ENCODE measurements around the gene SLC44A3.

Gene SLC44A3

DNA sequence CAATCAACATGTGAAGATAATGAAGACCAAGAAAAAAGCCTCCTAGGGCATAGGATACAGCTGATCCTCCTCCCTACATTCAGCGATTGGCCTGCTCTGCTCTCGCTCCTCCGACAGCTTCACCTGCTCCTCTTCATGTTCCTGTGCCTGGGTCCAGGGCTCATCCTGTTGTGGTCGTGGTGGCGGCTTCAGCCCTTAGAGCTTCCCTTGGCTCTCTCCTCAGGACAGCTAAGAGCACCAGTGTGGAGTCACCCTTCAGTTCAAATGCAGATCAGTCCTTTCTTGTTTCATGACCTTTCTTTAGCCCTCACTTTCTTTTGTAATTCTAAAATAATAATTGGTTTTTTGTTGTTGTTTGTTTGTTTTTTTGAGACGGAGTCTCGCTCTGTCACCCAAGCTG, 88.0 kb downstream of the SLC44A3 start:
- DNase-seq (ENCODE audit: low spot score), result no peak

DNA sequence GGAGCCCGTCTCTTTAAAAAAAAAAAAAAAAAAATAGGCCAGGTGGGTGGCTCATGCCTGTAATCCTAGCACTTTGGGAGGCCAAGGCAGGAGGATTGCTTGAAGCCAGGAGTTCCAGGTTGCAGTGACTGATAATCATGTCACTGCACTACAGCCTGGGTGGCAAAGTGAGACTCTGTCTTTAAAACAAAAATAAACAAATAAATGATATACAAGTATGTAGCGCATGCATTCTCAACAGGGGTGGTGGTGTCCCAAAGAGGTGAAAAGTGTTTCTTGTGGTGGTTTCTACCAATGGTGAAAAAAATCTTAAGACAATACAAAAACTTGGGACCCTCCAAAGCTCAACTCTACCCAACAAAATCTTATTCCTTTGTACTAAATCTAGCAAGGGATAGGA, 88.8 kb downstream of the SLC44A3 start:
- no peak for DNase-seq (ENCODE audit: low spot score)

DNA sequence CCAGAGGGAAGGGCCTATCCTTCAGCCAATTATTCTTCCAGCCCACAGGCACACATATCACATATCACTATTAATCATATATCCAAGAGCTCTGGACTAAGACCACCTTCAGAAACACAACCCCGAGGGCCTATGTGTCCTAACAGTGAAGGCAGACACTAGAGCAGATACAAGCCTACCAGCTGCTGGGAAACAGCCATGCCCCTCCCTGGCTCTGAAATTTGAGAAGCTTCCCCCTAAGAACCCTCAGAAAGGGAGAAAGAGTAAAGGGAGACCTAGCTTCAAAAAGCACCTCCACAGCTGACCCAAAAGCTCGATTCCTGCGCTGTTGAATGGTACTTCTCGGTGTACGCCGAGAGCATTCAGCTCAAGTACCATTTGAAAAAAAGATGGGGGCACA, 89.3 kb downstream of the SLC44A3 start:
- no peak for DNase-seq (ENCODE audit: low spot score)

DNA sequence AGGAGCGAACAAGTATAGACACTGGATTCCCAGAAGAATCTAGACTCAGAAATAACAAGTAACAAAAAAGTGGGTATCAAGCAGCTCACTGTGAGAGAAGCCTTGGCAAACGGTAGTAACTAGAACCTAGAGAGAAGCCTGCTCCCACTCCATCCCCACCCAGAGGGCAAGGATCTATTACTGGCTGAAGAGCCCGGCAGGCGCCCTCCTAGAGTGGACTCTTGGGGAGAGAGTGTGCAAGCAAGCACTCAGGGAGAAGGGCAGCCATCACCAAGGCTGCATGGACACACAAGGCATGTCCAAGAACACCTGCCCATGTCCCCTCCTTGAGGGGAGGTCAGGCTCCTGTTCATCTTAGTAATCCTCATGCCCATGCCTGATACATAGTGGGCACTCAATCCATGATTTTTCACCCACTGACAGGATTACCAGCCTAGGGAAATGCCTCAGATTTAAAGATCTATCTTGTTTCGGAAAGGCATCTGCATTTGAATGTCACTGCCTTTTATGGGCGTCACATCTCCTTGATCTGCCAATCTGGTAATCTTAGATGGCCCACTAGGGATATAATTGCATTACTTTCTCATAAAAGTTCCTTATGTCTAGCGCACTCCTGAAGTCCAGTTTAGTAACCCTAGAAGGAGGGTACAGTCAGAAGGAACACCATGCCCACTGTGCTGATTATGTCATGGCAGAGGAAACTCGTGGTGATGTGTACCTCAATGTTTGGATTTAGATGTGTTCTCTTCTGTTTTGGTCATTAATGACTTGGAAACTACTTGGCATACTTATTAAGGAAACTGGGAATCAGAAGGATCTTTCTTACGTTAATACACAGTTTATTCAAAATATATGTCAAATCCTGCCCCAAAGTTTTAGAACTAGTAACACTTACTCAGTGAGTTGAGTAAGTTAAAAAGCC, 92.4 kb downstream of the SLC44A3 start:
- DNase-seq (ENCODE audit: low spot score), result no peak

DNA sequence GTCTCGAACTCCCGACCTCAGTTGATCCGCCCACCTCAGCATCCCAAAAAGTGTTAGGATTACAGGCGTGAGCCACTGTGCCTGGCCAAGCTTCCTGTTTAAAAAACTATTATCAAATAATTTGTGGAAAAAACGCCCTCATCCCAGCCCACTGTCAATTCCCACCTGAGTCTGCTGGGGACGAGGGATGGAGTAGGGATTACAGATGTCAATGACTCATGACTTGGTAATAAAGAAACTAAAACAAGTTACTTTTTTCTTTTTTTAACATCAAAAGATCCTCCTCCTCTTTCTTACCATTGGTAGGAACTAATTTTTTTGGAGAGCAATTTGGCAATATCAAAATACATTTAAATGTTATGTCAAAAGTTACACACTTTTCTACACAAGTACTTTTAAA, 97.1 kb downstream of the SLC44A3 start:
- DNase-seq (ENCODE audit: low spot score), result no peak

DNA sequence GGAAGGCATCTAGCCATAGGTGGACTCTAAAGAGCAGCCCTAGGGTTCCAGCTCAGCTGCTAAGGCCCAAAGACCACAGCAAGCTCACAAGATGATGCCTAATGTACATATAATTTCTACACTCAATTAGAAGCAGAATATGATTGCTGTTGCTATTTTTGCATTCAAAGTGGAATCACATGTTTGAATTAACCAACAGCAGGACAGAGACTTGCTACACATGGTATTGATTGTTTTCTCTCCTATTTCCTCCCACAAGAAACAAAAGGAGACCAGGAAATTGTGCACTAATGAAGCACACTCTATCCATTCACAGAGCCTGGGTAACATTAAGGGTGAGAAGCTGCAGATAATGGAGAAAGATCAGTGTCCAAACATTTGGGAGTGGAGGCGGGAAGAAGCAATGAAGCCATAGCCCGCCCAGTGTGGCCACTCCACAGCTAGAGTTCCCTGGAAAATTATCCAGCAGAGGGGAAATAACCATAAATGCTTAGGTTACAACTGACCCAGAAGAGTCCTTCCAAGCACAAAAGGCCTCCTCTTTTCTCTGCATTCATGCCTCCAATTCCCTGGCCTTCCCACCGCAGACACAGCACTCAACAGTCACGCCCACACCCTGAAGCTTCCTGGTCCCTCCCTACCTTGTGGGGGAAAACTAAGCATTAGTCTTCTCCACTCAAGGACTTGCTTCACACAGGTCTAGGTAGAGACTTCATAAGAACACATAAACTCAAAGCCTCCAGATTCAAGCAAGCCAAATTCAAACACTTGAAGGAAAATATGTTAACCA, 99.3 kb downstream of the SLC44A3 start:
- DNase-seq (ENCODE audit: low spot score), result no peak

DNA sequence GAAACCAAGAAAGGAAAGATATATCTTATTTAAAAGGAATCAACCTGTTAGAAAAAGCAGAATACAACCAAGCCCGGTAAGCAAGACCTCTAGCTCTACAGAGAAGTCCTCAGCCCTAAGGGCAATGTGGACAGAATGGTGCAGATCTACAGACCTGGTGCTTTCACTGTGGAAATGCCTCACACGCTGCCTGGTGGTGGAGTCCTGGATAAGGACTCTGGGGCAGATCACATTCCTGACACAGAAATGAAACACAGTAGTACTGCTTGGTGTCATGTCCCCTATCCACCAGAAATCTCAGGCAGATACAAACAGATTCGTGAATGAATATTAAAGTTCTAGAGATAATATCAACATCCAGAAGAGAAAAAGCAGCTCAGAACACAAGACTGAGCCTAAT, 99.9 kb downstream of the SLC44A3 start:
- DNase-seq (ENCODE audit: low spot score), result no peak

DNA sequence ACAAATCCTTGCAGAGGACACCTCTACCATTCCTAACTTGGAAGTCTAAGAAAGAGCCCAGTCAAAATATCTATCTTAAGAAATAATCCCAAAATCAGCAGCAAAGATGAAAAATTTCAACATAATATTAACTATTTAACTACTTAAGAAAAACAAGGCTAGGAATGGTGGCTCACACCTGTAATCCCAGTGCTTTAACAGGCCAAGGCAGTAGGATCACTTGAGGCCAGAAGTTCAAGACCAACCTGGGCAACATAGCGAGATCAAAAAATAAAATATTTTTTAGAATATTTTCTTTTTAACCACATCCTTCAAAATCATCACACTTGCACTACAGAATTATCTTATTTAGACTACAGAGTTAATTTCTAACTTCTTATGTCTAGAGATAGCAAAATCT, 101.8 kb downstream of the SLC44A3 start:
- DNase-seq (ENCODE audit: low spot score), result no peak

DNA sequence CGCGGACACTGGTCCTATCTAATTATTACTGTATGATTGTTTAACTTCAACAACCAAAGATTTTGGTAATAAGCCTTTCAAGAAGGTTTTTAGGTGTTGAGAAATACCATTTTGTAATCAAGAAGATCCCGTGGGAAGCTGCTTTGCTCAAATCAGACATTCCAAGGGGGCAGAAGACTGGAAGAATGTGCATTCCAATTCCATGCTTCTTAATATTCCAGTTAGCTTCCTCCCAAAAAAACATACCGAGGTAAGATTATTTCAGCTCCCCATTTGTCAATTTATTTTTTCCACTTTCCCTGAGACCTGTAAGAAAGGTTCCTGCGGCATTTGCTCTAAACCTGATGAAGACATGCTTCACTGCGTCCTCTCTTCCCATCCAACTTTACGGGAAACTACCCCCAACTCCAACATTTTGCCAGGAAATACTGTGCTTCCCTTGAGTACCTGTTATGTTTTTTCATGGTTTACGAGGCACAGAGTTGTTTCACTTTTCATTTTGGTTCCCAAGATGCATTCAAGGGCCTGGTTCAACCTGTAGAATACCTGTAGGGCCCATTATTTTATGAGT, 102.7 kb downstream of the SLC44A3 start:
- no peak for DNase-seq (ENCODE audit: low spot score)

DNA sequence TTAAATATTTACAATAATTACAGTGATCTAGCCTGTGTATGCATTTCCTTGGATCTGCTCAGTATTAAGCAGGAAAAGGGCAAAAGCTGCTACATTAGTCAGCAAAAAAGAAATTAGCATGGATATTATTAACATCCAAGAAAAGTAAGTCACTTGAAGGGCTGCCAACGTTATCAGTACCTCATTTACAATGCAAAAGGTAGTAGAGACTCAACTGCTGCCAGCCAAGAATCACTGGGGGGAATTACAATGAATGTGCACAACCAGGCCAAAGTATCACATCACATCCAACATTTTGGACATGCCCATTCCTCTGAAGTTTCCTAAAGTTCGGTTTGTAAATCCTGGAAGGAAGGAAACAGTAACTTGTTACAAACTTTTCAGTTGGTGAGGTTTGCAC, 104.8 kb downstream of the SLC44A3 start:
- DNase-seq (ENCODE audit: low spot score), result no peak

DNA sequence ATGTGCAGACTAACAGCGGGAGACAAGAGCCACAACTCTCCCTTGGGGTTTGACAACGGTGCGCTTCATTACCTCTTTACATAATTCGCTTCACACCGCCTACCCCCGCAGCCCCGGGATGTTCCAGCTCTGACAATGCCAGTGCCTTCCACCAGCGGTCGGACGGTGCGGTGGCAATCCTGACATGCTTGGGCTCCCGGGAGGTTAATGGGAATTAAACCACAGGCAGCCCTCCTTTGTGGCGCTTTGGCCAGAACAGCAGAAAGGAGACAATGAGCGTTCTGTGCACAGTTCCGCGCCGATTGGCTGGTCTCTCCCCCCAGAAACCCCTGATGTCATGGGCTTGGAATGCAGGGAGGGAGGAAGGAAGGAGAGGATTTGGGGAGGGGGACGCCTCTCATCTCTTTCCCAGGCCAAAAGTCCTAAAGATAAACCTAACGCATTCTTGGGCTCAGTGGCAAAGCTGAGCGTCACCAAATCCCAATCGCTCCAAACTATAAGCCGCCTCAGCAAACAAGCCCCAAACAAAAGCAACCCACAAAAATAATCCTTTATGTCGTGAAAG, 105.5 kb downstream of the SLC44A3 start:
- DNase-seq (ENCODE audit: low spot score), result no peak

DNA sequence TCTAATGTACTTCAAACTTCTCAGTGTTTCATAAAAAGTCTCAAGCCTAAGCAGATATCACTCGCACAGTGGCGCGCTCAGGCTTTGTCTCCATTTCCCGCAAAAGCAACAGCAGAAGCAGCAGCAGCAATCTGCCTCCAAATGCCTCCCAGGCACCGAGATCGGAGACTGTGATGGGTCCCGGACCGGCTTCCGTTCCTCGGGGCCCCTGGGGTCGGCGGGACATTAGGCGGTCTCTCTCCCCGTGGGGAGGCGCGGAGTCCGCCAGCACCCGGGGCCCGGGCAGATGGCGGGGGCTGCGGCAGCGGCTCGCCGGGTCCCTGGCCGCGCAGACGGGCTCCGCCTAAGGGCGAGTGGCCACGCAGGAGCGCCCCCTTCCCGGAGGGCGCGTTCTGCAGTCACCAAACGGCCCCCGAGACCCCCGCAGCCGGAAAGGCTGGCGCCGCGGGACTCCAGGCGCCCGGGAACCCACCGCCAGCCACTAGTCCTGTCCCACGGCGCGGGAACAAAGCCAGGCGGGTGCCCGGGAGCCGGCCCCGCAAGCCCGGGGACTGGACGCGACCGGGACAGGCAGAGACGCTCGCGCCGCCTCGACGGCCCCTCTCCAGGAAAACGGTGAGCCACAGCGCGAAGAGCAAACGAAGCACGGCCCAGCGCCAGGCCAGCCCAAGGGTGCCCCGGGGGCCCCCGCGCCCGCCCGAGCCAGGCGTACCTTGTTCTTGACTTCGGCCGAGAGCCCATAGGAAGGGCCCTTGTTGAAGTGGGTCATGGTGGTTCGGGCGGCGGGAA, 106.2 kb downstream of the SLC44A3 start:
- no peak for DNase-seq (ENCODE audit: low spot score)

DNA sequence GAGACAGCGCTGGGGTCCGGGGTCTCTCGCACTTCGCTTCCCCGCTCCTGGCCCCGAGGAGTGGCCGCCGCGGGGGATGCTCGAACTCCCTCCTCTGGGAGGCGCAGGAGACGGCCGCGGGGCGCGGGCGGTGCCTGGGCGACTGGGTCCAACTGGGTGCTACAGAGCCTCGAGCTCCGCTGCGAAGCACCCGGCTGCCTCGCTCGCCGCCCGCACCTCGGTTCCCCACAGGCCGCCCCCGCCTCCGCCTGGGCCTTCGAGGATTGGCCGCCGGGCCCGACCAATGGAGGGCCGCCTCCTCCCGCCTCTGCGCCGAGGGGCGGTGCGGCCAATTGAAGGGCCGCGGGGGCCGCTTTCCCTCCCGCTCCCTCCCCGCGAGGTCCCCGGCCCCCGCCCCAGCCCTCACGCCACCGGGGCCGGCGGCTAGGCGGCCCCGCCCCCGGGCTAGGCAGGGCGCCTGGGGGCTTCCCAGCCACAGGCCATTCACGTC, 106.8 kb downstream of the SLC44A3 start, which contains the start of gene CNN3:
TSS of gene CNN3 (minus strand) at position 196 of the 490 bp plus-strand sequence. CDS start 216 bp downstream, outside the sequence.
- peak; percentile 53 for DNase-seq (ENCODE audit: low spot score)

DNA sequence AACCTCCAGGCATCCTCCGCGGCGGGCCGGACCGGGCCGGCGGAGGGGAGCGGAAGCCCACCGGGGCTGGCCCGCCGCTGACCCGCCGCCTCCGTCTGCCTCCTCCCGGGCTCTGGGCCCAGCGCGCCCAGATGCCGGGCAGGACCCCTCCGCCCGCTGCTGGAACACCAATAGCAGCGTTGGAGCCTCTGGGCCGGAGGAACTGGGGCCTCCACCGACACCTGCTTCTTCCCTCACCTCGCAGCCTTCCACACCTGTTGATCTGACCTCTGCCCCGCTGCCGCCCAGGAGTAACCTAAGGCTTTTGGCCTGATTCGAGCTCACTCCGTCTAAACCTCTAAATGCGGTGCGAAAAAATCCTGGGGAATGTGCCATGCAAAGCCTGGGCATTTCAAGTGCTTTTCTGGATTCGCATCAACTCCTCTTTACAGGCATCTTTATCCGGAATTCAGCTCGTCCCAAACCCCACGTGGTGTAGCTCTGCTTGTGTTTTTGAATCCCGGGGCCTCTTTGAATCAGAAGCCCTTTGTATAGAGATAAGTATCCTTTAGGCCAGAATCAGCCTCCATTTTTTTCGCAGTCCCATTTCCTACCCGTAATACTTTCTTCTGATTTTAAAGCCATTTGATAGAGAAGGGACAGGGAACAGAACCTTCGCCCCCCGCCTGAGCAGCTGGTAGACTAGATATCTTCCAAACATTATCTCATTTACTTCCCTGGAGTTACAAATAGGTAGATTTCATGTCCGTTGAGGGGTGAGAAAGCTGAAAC, 107.4 kb downstream of the SLC44A3 start:
- no peak for DNase-seq (ENCODE audit: low spot score)

DNA sequence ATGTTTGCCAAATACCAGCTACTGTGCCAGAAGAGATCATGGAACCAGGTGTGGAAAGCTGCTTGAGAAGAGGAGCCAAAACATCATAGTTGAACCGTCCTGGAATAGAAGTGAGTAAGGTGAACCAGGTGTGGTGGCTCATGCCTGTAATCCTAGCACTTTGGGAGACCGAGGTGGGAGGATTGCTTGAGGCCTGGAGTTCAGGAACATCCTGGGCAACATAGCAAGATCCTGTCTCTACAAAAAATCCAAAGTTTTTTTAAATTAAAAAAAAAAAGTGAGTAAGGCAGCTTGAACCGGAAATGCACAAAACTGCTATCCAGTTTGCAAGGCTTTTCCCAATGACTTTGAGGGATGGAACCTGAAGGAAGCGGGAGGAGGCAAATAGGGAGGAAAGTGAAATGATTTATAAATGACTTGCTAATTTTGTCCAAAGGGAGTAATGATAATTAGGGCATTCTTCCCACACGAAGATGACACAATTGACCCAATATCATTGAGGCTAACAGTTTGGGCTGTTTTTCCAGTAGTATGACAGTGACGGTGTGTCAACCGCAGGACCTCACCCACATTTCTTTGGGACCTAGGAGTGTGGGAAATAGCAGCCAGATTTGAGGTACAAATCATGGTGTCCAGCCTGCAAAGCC, 108.3 kb downstream of the SLC44A3 start:
- DNase-seq (ENCODE audit: low spot score), result no peak

DNA sequence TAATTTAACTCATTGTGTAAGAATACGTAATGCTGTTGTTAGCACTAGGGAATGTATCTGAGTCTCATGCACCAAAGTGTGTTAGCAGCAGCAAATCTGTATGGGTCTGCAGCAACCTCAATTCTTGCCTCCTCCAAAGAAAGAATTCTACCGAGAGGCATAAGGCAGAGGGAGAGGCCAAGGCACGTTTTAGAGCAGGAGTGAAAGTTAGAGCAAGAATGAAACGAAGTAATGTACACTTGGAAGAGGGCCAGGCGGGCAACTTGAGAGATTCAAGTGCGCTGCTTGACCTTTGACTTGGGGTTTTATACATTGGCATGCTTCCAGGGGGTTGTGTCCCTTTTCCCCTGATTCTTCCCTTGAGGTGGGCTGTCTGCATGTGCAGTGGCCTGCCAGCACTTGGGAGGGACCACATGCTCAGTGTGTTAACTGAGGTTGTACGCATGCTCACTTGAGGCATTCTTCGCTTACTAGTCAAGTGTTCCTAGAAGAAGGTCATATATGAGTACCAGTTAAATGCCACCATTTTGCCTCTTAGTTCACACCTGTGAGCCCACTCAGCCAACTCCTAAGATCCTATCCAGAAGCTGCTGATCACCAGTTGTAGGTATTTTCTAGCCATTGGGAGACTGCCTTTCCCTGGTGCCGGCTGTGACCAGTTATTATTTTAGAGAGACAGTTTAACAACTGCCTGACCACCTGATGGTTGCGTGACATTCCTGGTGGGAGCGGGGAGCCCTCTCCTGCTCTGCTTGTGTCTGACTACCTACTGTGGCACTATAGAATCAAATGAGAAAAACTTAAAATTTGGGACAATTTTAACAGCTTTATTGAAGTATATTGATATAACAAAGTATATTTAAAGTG, 109.4 kb downstream of the SLC44A3 start:
- no peak for DNase-seq (ENCODE audit: low spot score)

DNA sequence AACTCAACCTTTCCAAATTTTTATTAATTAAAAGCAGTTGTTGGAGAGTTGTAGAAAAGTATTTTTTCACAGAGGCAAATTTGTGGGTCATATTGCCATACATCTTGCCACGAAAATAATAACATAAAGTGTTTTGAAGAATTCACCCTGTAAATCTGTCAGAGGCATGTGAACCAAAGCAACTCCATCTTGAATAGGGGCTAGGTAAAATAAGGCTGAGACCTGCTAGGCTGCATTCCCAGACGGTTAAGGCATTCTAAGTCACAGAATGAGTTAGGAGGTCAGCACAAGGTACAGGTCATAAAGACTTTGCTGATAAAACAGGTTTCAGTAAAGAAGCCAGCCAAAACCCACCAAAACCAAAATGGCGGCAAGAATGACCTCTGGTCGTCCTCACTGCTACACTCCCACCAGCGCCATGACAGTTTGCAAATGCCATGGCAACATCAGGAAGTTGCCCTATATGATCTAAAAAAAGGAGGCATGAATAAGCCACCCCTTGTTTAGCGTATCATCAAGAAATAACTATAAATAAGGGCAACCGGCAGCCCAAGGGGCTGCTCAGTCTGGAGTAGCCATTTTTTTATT, 111.2 kb downstream of the SLC44A3 start:
- no peak for DNase-seq (ENCODE audit: low spot score)

DNA sequence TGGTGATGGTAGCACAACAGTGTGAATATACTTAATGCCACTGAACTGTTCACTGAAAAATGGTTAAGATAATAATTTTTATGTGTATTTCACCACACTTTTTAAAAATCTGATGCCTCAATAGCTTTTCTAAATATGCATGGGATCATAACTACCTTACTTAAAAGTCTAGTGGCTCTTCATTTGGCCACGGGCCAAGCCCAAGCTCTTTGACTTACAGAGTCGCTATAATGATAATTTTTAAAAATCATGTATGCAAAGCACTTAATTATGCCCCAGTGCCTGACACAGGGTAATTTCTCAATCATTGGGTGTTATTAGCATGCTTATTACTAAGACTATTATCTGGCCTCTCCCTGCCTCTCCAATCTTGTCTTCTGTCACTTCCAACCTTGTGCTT, 114.4 kb downstream of the SLC44A3 start:
- no peak for DNase-seq (ENCODE audit: low spot score)

DNA sequence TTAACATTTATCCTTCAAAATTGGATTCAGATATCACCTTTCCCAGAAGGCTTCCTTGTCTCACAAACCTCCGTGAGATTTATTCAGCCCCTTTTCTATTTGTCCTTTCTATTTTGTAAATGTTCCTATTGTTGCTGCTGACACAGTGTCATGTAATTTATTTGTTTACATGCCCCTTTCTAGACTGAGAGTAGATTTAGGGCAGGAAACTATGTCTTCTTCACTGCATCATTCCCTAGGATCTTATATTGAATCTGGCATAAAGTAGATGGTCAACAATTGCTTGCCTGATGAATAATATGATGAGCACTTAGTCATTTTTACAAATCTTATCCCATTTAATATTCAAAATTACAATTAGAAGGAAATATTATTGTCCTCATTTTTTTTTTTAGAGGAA, 114.9 kb downstream of the SLC44A3 start:
- no peak for DNase-seq (ENCODE audit: low spot score)

Measured in CD4-positive, alpha-beta T cell treated with Interleukin-2 at 100 ng/mL for 4 hours (primary cell).